ENCODE measurements around the gene MECR.

DNA sequence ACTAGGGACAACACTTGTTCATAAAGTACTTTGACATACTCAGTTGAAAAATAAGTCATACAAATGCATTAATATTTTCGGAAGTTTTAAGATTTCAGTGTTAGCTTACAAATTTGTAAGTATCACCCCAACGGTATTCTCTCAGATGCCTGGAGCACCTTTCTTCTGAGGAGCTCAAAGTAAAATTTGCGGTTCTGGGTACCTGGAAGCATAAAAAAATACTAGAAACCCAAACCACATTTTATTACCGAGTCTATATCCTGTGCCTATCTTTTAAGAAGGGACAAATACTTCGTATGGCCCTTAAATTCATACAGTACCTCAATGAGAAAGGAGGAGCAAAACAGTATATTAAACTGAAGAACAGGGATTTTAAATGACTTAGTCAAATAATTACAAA lies 59.2 kb downstream of the MECR start:
- TF ChIP-seq, protein P1, sequence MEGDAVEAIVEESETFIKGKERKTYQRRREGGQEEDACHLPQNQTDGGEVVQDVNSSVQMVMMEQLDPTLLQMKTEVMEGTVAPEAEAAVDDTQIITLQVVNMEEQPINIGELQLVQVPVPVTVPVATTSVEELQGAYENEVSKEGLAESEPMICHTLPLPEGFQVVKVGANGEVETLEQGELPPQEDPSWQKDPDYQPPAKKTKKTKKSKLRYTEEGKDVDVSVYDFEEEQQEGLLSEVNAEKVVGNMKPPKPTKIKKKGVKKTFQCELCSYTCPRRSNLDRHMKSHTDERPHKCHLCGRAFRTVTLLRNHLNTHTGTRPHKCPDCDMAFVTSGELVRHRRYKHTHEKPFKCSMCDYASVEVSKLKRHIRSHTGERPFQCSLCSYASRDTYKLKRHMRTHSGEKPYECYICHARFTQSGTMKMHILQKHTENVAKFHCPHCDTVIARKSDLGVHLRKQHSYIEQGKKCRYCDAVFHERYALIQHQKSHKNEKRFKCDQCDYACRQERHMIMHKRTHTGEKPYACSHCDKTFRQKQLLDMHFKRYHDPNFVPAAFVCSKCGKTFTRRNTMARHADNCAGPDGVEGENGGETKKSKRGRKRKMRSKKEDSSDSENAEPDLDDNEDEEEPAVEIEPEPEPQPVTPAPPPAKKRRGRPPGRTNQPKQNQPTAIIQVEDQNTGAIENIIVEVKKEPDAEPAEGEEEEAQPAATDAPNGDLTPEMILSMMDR (IDR thresholded peaks at IDR 0.05), result no peak
- TF ChIP-seq EZH2phosphoT487 (IDR thresholded peaks at IDR 0.05) (no peak), EZH2 (IDR thresholded peaks at IDR 0.05) (no peak)

All from neural progenitor cell (in vitro differentiated cells).